ENCODE data around the gene NR3C2. TPM values are rescaled to one million over a fixed set of nuclear protein-coding genes. Genes with fewer than 3 reads are reported as not detected.
A peak's percentile ranks its signal among the peaks of the same experiment; 100 is the strongest.

Gene NR3C2
- total and polyA plus RNA-seq, 2 of the 4 experiments (the other 2 are of a cell fraction) = 1.1 to 2.3 TPM

- CTCF ChIA-PET = interaction anchor here (0.6 kb wide), 1 partner anchor 413 kb away, joined by 7 read pairs; no protein-coding TSS in a partner anchor
- Histone ChIP-seq H4K8ac (ENCODE audit: low read depth in 2 of 2, low read length in 2 of 2) (no peak overlapping the region), H2BK15ac (ENCODE audit: low read depth, low read length) (no peak overlapping the region), H4K5ac (ENCODE audit: low read depth, low read length) (no peak overlapping the region), H3K18ac (ENCODE audit: low read depth, low read length) (no peak overlapping the region), H3K9ac (ENCODE audit: low read depth, low read length) (no peak overlapping the region), H2AK9ac (replicated peaks; ENCODE audit: low read depth, low read length, poor library complexity) (peak overlapping the region; percentile 66), H3K4me1 (ENCODE audit: control insufficient read depth, insufficient read depth, low read length) (no peaks in the 10 kb centered on the region), H3K4me2 (ENCODE audit: low read depth, low read length) (peak overlapping the region; percentile 77), H2AFZ (replicated peaks; ENCODE audit: low read length, poor library complexity) (peak overlapping the region; percentile 78), H2BK20ac (ENCODE audit: low read depth, low read length) (no peak overlapping the region), H3K56ac (ENCODE audit: extremely low read depth, insufficient read depth, low read length) (no peak overlapping the region), H2AK5ac (ENCODE audit: low read depth, low read length) (no peak overlapping the region), H4K91ac (ENCODE audit: insufficient read depth, low read depth, low read length) (no peak overlapping the region), H2BK5ac (ENCODE audit: low read depth, low read length, poor library complexity, severe bottlenecking) (no peak overlapping the region), H3K27ac (ENCODE audit: insufficient read depth, low read length) (no peak overlapping the region), H3K14ac (replicated peaks; ENCODE audit: low read depth, low read length) (no peak overlapping the region), H3K79me1 (ENCODE audit: low read depth in 1 of 2, low read length in 2 of 2) (no peaks in the 10 kb centered on the region), H3K9me3 (ENCODE audit: control insufficient read depth, insufficient read depth, low read length) (no peaks in the 10 kb centered on the region), H3K4me3 (ENCODE audit: insufficient read depth, low read depth, low read length) (peak overlapping the region; percentile 50), H3K9me1 (ENCODE audit: insufficient read depth, low read length) (no peaks in the 10 kb centered on the region), H3K4ac (ENCODE audit: low read depth, low read length) (no peak overlapping the region), H3K27me3 (ENCODE audit: control insufficient read depth, insufficient read depth, low read length) (peaks cover 38% of the 10 kb centered on the region), H3K36me3 (ENCODE audit: control insufficient read depth, insufficient read depth, low read length) (no peaks in the 10 kb centered on the region), H4K20me1 (ENCODE audit: insufficient read depth, low read length) (no peaks in the 10 kb centered on the region), H3K23ac (ENCODE audit: low read depth, low read length) (no peak overlapping the region), H2BK120ac (ENCODE audit: low read depth, low read length) (no peak overlapping the region)
- intact Hi-C loops (cut with micrococcal nuclease) = loop anchor here (1.0 to 5.0 kb wide), 4 partner anchors 459 to 819 kb away; no protein-coding TSS in a partner anchor
- ATAC-seq (ENCODE audit: low read depth) (no peak), DNase-seq (no peak)
- POLR2A ChIA-PET (ENCODE audit: unreplicated experiment) = no interaction called here
- dilution Hi-C loops (cut with HindIII; ENCODE audit: low sequenced_read_pairs, unreplicated experiment) = no loop called here
- in situ Hi-C loops (cut with MboI; ENCODE audit: low sequenced_read_pairs) = no loop called here
- TF ChIP-seq RAD21 (IDR thresholded peaks at IDR 0.05; ENCODE audit: low read length) = no peak
- TF ChIP-seq SMC3 (IDR thresholded peaks at IDR 0.05; ENCODE audit: low read depth, low read length) = no peak
- no peak for TF ChIP-seq CEBPB (IDR thresholded peaks at IDR 0.05; ENCODE audit: low read depth, low read length)
- TF ChIP-seq MAZ (IDR thresholded peaks at IDR 0.05; ENCODE audit: borderline replicate concordance, low read depth, low read length) = no peak
- no peak for TF ChIP-seq MAFK (IDR thresholded peaks at IDR 0.05; ENCODE audit: low read depth, low read length)
- no peak for TF ChIP-seq RCOR1 (IDR thresholded peaks at IDR 0.05; ENCODE audit: insufficient replicate concordance, low read length)
- no peak for TF ChIP-seq ELK1 (IDR thresholded peaks at IDR 0.05; ENCODE audit: borderline replicate concordance, low read depth, low read length)
- no peak for TF ChIP-seq RFX5 (IDR thresholded peaks at IDR 0.05; ENCODE audit: low read depth, low read length)
- no peak for TF ChIP-seq NFE2L2 (IDR thresholded peaks at IDR 0.05; ENCODE audit: low read depth, low read length)
- TF ChIP-seq FOS (IDR thresholded peaks at IDR 0.05; ENCODE audit: low read depth, low read length) = no peak
- 4% methylated on average over 33 of the region's 64 CpGs; no CpG with 5 or more reads in 1 of the 2 experiments for whole genome bisulfite sequencing, 2 experiments (ENCODE audit: extremely low coverage in 2 of 2, insufficient read length in 1 of 2)
- no TSS peak for BruUV-seq (replicated peaks)
Observed at GRCh38 chr4:148443512-148444295, 1.5 kb upstream of the NR3C2 start.

Measured in IMR-90 (cell line).